ENCODE results near the gene HAO1. TPM values are rescaled to one million over a fixed set of nuclear protein-coding genes. Genes with fewer than 3 reads are reported as not detected.
A peak's percentile ranks its signal among the peaks of the same experiment; 100 is the strongest.

Gene HAO1
- total RNA-seq, 2 experiments from 2014 or later = not detected

DNA sequence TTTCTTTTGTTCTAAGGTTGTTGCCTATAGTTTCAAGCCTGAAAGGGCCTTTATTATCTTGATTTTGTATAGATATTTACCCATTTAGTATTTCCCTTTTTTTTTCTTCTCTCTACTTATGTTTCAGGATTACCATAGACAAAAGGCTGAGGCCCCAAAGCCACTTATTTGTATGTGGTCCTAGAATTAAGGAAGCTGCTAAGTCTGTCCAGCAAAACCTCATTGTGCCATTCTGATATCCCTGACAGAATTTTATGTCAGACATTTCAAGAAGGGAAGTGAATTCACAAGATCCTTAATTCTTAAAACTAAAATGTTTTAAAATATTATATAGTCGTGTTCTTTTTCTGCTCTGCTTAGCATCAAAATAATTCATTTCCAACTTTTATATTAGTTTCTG, 6.9 kb downstream of the HAO1 start:
- H2AFZ ChIP-seq (ENCODE audit: low read length) = peak overlapping the region; percentile 48; the same call in 1 of the 2 replicates
- no peak overlapping the region for H3K4me2 ChIP-seq (ENCODE audit: low read length)
- BruUV-seq (replicated peaks) = no TSS peak
- H4K20me1 ChIP-seq (ENCODE audit: insufficient read depth, low read length) = no peaks in the 10 kb centered on the region
- intact Hi-C loops (cut with micrococcal nuclease; ENCODE audit: unreplicated experiment) = loop anchor here (10.0 kb wide), 1 partner anchor 371 kb away; no protein-coding TSS in a partner anchor
- no peak for TF ChIP-seq EZH2phosphoT487 (IDR thresholded peaks at IDR 0.05; ENCODE audit: borderline replicate concordance, low read depth, low read length)
- TF ChIP-seq, protein P1, sequence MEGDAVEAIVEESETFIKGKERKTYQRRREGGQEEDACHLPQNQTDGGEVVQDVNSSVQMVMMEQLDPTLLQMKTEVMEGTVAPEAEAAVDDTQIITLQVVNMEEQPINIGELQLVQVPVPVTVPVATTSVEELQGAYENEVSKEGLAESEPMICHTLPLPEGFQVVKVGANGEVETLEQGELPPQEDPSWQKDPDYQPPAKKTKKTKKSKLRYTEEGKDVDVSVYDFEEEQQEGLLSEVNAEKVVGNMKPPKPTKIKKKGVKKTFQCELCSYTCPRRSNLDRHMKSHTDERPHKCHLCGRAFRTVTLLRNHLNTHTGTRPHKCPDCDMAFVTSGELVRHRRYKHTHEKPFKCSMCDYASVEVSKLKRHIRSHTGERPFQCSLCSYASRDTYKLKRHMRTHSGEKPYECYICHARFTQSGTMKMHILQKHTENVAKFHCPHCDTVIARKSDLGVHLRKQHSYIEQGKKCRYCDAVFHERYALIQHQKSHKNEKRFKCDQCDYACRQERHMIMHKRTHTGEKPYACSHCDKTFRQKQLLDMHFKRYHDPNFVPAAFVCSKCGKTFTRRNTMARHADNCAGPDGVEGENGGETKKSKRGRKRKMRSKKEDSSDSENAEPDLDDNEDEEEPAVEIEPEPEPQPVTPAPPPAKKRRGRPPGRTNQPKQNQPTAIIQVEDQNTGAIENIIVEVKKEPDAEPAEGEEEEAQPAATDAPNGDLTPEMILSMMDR (conservative IDR thresholded peaks at IDR 0.05; ENCODE audit: low read length) = no peak
- no peak for DNase-seq (ENCODE audit: low spot score)
- ChIA-PET CTCF (ENCODE audit: unreplicated experiment) (no interaction called here), POLR2A (interaction anchor here (0.6 kb wide), 1 partner anchor 74 kb away, joined by 4 read pairs; no protein-coding TSS in a partner anchor)
- H3K9me2 ChIP-seq (ENCODE audit: insufficient read depth, low read length) = no peaks in the 10 kb centered on the region
- no peaks in the 10 kb centered on the region for H3K79me2 ChIP-seq (ENCODE audit: insufficient read depth, low read depth, low read length)
- no peaks in the 10 kb centered on the region for H3K9me3 ChIP-seq (ENCODE audit: low read length)
- peaks cover 31% of the 10 kb centered on the region for H3K4me1 ChIP-seq (ENCODE audit: insufficient read depth, low read length, poor library complexity, severe bottlenecking)
- no peak overlapping the region for H3K27ac ChIP-seq (ENCODE audit: low read depth, low read length, poor library complexity, severe bottlenecking)
- no peaks in the 10 kb centered on the region for H3K36me3 ChIP-seq (ENCODE audit: insufficient read depth, low read length)
- no peak overlapping the region for H3K4me3 ChIP-seq (ENCODE audit: low read depth, low read length, poor library complexity, severe bottlenecking)

DNA sequence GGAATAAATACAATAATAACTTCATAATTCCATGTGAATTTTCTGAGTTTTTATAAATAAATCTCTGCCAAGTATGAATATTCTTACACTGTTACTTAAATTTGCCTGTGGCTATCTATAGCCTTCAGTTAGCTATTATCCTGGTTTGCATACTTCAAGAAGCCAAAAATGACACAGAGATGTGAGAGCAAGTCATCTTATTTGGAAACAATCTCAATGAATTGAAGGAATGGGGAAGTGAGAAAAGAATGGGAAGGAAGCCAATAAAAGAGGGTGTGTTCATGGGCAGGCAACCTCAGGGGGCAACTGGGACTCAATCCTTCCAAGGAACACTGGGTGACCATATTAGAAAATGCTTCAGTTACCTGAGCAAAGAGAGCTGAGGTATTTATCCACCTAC, 9.9 kb downstream of the HAO1 start:
- intact Hi-C loops (cut with micrococcal nuclease; ENCODE audit: unreplicated experiment) = loop anchor here (10.0 kb wide), 1 partner anchor 374 kb away; no protein-coding TSS in a partner anchor
- CTCF ChIA-PET (ENCODE audit: unreplicated experiment) = no interaction called here
- BruUV-seq (replicated peaks) = no TSS peak
- H3K36me3 ChIP-seq (ENCODE audit: insufficient read depth, low read length) = no peaks in the 10 kb centered on the region
- no peaks in the 10 kb centered on the region for H3K9me3 ChIP-seq (ENCODE audit: low read length)
- peaks cover 20% of the 10 kb centered on the region for H3K4me1 ChIP-seq (ENCODE audit: insufficient read depth, low read length, poor library complexity, severe bottlenecking)
- H3K4me3 ChIP-seq (ENCODE audit: low read depth, low read length, poor library complexity, severe bottlenecking) = no peak overlapping the region
- no peak for DNase-seq (ENCODE audit: low spot score)
- POLR2A ChIA-PET = interaction anchor here (0.6 kb wide), 1 partner anchor 45 kb away, joined by 3 read pairs; no protein-coding TSS in a partner anchor
- H3K27ac ChIP-seq (ENCODE audit: low read depth, low read length, poor library complexity, severe bottlenecking) = no peak overlapping the region
- H3K4me2 ChIP-seq (ENCODE audit: low read length) = no peak overlapping the region
- no peak for TF ChIP-seq EZH2phosphoT487 (IDR thresholded peaks at IDR 0.05; ENCODE audit: borderline replicate concordance, low read depth, low read length)
- TF ChIP-seq, protein P1 (conservative IDR thresholded peaks at IDR 0.05; ENCODE audit: low read length) = no peak
- H2AFZ ChIP-seq (ENCODE audit: low read length) = no peak overlapping the region
- H3K9me2 ChIP-seq (ENCODE audit: insufficient read depth, low read length) = no peaks in the 10 kb centered on the region
- H3K79me2 ChIP-seq (ENCODE audit: insufficient read depth, low read depth, low read length) = no peaks in the 10 kb centered on the region
- H4K20me1 ChIP-seq (ENCODE audit: insufficient read depth, low read length) = no peaks in the 10 kb centered on the region

DNA sequence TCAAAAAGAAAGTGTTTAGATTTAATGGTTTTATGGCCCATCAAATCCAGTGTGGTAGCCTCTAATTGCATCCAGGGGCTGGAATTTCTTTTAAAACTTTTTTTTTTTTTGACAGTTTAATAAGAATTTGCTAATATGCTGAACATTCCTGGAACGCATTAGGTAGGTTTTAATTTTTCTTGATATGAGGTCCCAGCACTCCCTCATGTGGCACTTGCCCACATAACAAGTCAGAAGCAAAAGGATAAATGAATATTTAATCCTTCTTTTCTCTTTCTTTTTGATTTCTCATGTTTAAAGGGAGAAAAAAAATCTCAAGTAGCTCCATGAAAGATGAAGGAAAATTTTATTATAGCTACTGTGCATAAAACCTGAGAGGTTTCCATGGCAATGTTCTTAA, 13.5 kb downstream of the HAO1 start:
- intact Hi-C loops (cut with micrococcal nuclease; ENCODE audit: unreplicated experiment) = no loop called here
- H2AFZ ChIP-seq (ENCODE audit: low read length) = no peak overlapping the region
- no peak overlapping the region for H3K4me2 ChIP-seq (ENCODE audit: low read length)
- no peak overlapping the region for H3K27ac ChIP-seq (ENCODE audit: low read depth, low read length, poor library complexity, severe bottlenecking)
- no peaks in the 10 kb centered on the region for H3K9me3 ChIP-seq (ENCODE audit: low read length)
- no peak for TF ChIP-seq EZH2phosphoT487 (IDR thresholded peaks at IDR 0.05; ENCODE audit: borderline replicate concordance, low read depth, low read length)
- TF ChIP-seq, protein P1 (conservative IDR thresholded peaks at IDR 0.05; ENCODE audit: low read length) = peak; percentile 84
- no peaks in the 10 kb centered on the region for H3K36me3 ChIP-seq (ENCODE audit: insufficient read depth, low read length)
- H3K4me1 ChIP-seq (ENCODE audit: insufficient read depth, low read length, poor library complexity, severe bottlenecking) = peaks cover 4% of the 10 kb centered on the region
- H3K79me2 ChIP-seq (ENCODE audit: insufficient read depth, low read depth, low read length) = no peaks in the 10 kb centered on the region
- no peaks in the 10 kb centered on the region for H3K9me2 ChIP-seq (ENCODE audit: insufficient read depth, low read length)
- CTCF ChIA-PET (ENCODE audit: unreplicated experiment) = no interaction called here
- POLR2A ChIA-PET = interaction anchor here (0.7 kb wide), 2 partner anchors 391 to 1220 kb away, joined by 3 to 4 read pairs; no protein-coding TSS in a partner anchor
- no peaks in the 10 kb centered on the region for H4K20me1 ChIP-seq (ENCODE audit: insufficient read depth, low read length)
- peak; percentile 42 for DNase-seq (ENCODE audit: low spot score)
- BruUV-seq (replicated peaks) = no TSS peak
- H3K4me3 ChIP-seq (ENCODE audit: low read depth, low read length, poor library complexity, severe bottlenecking) = no peak overlapping the region

Data from OCI-LY7 (cell line).